ENCODE measurements around the gene EXOC6B.

DNA sequence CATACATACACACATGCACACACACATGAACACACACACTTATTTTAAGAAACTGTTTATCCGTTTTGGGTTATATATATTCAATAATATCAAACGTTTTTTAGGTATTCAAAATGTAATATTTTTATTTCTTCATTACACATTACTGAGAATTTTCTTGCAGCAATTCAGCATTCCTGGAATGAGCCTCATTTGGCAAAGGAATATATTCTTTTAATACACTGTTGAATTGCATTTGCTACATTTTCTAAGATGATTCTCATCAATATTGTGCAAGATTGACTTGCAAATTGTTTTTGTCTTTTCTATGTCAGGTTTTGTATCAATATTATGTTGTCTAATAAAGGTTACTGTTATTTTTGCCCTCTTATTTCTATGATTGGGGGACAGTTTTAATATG, 402.1 kb downstream of the EXOC6B start:
- TF ChIP-seq, protein P1, sequence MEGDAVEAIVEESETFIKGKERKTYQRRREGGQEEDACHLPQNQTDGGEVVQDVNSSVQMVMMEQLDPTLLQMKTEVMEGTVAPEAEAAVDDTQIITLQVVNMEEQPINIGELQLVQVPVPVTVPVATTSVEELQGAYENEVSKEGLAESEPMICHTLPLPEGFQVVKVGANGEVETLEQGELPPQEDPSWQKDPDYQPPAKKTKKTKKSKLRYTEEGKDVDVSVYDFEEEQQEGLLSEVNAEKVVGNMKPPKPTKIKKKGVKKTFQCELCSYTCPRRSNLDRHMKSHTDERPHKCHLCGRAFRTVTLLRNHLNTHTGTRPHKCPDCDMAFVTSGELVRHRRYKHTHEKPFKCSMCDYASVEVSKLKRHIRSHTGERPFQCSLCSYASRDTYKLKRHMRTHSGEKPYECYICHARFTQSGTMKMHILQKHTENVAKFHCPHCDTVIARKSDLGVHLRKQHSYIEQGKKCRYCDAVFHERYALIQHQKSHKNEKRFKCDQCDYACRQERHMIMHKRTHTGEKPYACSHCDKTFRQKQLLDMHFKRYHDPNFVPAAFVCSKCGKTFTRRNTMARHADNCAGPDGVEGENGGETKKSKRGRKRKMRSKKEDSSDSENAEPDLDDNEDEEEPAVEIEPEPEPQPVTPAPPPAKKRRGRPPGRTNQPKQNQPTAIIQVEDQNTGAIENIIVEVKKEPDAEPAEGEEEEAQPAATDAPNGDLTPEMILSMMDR (IDR thresholded peaks at IDR 0.05) = no peak
- no peak for TF ChIP-seq POLR2A (IDR thresholded peaks at IDR 0.05)
